ENCODE data around the gene HDAC4. TPM values are rescaled to one million over a fixed set of nuclear protein-coding genes. Genes with fewer than 3 reads are reported as not detected.

HDAC4 gene
- total and polyA plus RNA-seq, 10 of the 15 experiments (the other 5 are each of a cell fraction or from before 2014, with no cell fraction given) = 0.22 to 15.7 (median 4.8) TPM

GRCh38 chr2:239324456-239324855, 76.4 kb downstream of the HDAC4 start:
- ChIA-PET POLR2A (no interaction called here), SMC1A (ENCODE audit: uncharacterized antibody, unreplicated experiment) (no interaction called here), CTCF (no interaction called here), RAD21 (ENCODE audit: unreplicated experiment) (no interaction called here)
- H3K9ac ChIP-seq (ENCODE audit: control insufficient read depth, insufficient read depth, low read length) = no peak overlapping the region
- peaks cover 2% of the 10 kb centered on the region; the same call in 1 of the 2 replicates for H4K20me1 ChIP-seq (ENCODE audit: control insufficient read depth, insufficient read depth)
- no peaks in the 10 kb centered on the region for H3K27me3 ChIP-seq (replicated peaks in 1 of 2; ENCODE audit: control insufficient read depth in 2 of 2, insufficient read depth in 2 of 2, low read length in 1 of 2)
- ATAC-seq (no peak), FAIRE-seq (no peak), DNase-seq (ENCODE audit: low read depth, low spot score) (no peak)
- H2AFZ ChIP-seq (ENCODE audit: control insufficient read depth, low read depth, low read length) = no peak overlapping the region
- no TSS peak for BruUV-seq (replicated peaks)
- no peak overlapping the region for H3K27ac ChIP-seq (ENCODE audit: control insufficient read depth, insufficient read depth)
- no peak overlapping the region for H3K4me3 ChIP-seq
- H3K9me3 ChIP-seq (replicated peaks; ENCODE audit: control insufficient read depth, insufficient read depth, low read length) = no peaks in the 10 kb centered on the region; the same call in 2 of the 3 replicates
- no peaks in the 10 kb centered on the region for H3K36me3 ChIP-seq (ENCODE audit: control insufficient read depth in 2 of 2, insufficient read depth in 2 of 2, low read length in 1 of 2)
- 75% methylated on average over 14 of the region's 14 CpGs for WGBS (ENCODE audit: insufficient coverage, insufficient replicate concordance, low lambda C conversion rate, missing lambda C conversion rate)
- H3K79me2 ChIP-seq (ENCODE audit: control insufficient read depth, insufficient read depth, low read length) = no peaks in the 10 kb centered on the region
- in situ Hi-C loops (cut with MboI) = no loop called here
- intact Hi-C loops (cut with micrococcal nuclease; ENCODE audit: unreplicated experiment) = no loop called here
- peaks cover 7% of the 10 kb centered on the region for H3K4me1 ChIP-seq (ENCODE audit: control insufficient read depth, insufficient read depth, low read length)
- no peak overlapping the region for H3K4me2 ChIP-seq (ENCODE audit: control insufficient read depth, insufficient read depth)
- TF ChIP-seq TAF1 (IDR thresholded peaks at IDR 0.05; ENCODE audit: borderline replicate concordance, low read depth, low read length) (no peak), HDAC6 (IDR thresholded peaks at IDR 0.05; ENCODE audit: unreplicated experiment) (no peak), ZNF207 (IDR thresholded peaks at IDR 0.05; ENCODE audit: borderline replicate concordance) (no peak), TCF7 (IDR thresholded peaks at IDR 0.05; ENCODE audit: borderline replicate concordance) (no peak), BACH1 (IDR thresholded peaks at IDR 0.05; ENCODE audit: borderline replicate concordance) (no peak), NFXL1 (IDR thresholded peaks at IDR 0.05; ENCODE audit: borderline replicate concordance) (no peak), ZBED1 (IDR thresholded peaks at IDR 0.05; ENCODE audit: borderline replicate concordance) (no peak), CHD2 (IDR thresholded peaks at IDR 0.05; ENCODE audit: borderline replicate concordance, low read depth, low read length) (no peak), ZNF384 (IDR thresholded peaks at IDR 0.05; ENCODE audit: borderline replicate concordance, low read depth, low read length) (no peak), NR2C1 (IDR thresholded peaks at IDR 0.05) (no peak), ZZZ3 (IDR thresholded peaks at IDR 0.05; ENCODE audit: control insufficient read depth, insufficient read length, low read depth) (no peak), NFIC (IDR thresholded peaks at IDR 0.05; ENCODE audit: low read depth, low read length) (no peak), YY1 (IDR thresholded peaks at IDR 0.05; ENCODE audit: low read depth, low read length) (no peak)
- TF ChIP-seq, protein P1, sequence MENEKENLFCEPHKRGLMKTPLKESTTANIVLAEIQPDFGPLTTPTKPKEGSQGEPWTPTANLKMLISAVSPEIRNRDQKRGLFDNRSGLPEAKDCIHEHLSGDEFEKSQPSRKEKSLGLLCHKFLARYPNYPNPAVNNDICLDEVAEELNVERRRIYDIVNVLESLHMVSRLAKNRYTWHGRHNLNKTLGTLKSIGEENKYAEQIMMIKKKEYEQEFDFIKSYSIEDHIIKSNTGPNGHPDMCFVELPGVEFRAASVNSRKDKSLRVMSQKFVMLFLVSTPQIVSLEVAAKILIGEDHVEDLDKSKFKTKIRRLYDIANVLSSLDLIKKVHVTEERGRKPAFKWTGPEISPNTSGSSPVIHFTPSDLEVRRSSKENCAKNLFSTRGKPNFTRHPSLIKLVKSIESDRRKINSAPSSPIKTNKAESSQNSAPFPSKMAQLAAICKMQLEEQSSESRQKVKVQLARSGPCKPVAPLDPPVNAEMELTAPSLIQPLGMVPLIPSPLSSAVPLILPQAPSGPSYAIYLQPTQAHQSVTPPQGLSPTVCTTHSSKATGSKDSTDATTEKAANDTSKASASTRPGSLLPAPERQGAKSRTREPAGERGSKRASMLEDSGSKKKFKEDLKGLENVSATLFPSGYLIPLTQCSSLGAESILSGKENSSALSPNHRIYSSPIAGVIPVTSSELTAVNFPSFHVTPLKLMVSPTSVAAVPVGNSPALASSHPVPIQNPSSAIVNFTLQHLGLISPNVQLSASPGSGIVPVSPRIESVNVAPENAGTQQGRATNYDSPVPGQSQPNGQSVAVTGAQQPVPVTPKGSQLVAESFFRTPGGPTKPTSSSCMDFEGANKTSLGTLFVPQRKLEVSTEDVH (IDR thresholded peaks at IDR 0.05; ENCODE audit: low read depth, partially characterized antibody) = no peak
- TF ChIP-seq, protein P2, sequence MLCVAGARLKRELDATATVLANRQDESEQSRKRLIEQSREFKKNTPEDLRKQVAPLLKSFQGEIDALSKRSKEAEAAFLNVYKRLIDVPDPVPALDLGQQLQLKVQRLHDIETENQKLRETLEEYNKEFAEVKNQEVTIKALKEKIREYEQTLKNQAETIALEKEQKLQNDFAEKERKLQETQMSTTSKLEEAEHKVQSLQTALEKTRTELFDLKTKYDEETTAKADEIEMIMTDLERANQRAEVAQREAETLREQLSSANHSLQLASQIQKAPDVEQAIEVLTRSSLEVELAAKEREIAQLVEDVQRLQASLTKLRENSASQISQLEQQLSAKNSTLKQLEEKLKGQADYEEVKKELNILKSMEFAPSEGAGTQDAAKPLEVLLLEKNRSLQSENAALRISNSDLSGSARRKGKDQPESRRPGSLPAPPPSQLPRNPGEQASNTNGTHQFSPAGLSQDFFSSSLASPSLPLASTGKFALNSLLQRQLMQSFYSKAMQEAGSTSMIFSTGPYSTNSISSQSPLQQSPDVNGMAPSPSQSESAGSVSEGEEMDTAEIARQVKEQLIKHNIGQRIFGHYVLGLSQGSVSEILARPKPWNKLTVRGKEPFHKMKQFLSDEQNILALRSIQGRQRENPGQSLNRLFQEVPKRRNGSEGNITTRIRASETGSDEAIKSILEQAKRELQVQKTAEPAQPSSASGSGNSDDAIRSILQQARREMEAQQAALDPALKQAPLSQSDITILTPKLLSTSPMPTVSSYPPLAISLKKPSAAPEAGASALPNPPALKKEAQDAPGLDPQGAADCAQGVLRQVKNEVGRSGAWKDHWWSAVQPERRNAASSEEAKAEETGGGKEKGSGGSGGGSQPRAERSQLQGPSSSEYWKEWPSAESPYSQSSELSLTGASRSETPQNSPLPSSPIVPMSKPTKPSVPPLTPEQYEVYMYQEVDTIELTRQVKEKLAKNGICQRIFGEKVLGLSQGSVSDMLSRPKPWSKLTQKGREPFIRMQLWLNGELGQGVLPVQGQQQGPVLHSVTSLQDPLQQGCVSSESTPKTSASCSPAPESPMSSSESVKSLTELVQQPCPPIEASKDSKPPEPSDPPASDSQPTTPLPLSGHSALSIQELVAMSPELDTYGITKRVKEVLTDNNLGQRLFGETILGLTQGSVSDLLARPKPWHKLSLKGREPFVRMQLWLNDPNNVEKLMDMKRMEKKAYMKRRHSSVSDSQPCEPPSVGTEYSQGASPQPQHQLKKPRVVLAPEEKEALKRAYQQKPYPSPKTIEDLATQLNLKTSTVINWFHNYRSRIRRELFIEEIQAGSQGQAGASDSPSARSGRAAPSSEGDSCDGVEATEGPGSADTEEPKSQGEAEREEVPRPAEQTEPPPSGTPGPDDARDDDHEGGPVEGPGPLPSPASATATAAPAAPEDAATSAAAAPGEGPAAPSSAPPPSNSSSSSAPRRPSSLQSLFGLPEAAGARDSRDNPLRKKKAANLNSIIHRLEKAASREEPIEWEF (IDR thresholded peaks at IDR 0.05; ENCODE audit: insufficient replicate concordance, low read depth, low read length) = no peak
- TF ChIP-seq, protein P3, sequence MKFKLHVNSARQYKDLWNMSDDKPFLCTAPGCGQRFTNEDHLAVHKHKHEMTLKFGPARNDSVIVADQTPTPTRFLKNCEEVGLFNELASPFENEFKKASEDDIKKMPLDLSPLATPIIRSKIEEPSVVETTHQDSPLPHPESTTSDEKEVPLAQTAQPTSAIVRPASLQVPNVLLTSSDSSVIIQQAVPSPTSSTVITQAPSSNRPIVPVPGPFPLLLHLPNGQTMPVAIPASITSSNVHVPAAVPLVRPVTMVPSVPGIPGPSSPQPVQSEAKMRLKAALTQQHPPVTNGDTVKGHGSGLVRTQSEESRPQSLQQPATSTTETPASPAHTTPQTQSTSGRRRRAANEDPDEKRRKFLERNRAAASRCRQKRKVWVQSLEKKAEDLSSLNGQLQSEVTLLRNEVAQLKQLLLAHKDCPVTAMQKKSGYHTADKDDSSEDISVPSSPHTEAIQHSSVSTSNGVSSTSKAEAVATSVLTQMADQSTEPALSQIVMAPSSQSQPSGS (IDR thresholded peaks at IDR 0.05; ENCODE audit: low read length) = no peak

All from GM12878 (cell line).